ENCODE results near the gene C5orf24.
A peak's percentile ranks its signal among the peaks of the same experiment; 100 is the strongest.
"Not testable (repeated sequence)": the region's sequence is repeated elsewhere in the genome, so short reads cannot be mapped to it uniquely, and the experiment has no call there.

Gene C5orf24

DNA sequence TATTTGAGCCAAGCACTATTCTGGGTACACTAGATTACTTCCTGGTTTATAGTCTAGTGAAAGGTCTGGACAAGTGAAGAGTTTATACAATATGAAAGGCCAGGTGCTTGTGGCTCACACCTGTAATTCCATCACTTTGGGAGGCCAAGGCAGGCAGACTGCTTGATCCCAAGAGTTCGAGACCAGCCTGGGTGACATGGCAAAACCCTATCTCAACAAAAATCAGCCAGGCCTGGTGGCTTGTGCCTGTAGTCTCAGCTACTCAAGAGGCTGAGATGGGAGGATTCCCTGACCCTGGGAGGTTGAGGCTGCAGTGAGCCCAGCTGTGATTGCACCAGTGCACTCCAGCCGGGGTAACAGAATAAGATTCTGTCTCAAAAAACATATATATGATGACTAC is 18.9 kb downstream of the C5orf24 start:
- no peak for DNase-seq

DNA sequence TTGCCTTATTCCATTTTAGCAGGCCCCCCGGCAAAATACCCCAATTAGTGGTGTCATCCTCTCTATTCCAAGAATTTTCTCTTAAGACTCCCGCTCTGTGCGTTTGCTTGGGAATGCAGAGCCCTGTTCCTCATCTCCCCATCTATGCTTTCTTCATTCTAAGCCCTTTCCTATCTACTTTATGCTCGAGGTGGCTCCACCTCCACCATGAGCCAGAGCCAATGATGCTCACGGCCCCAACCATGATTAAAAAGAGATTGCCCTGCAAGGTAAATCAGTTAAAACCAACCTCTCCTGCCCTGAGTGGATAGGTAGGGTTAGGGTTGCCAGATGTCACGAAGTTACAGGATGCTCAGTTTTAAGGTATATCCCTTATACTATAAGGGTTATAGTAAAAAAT is 27.7 kb downstream of the C5orf24 start:
- DNase-seq, result no peak

GRCh38 chr5:134873987-134874830 is 28.4 kb downstream of the C5orf24 start, which contains the start of gene TXNDC15:
TSS of gene TXNDC15 (plus strand) at chr5:134874371. CDS start at chr5:134874428, 57 bp downstream.
- peak; percentile 84 for DNase-seq

DNA sequence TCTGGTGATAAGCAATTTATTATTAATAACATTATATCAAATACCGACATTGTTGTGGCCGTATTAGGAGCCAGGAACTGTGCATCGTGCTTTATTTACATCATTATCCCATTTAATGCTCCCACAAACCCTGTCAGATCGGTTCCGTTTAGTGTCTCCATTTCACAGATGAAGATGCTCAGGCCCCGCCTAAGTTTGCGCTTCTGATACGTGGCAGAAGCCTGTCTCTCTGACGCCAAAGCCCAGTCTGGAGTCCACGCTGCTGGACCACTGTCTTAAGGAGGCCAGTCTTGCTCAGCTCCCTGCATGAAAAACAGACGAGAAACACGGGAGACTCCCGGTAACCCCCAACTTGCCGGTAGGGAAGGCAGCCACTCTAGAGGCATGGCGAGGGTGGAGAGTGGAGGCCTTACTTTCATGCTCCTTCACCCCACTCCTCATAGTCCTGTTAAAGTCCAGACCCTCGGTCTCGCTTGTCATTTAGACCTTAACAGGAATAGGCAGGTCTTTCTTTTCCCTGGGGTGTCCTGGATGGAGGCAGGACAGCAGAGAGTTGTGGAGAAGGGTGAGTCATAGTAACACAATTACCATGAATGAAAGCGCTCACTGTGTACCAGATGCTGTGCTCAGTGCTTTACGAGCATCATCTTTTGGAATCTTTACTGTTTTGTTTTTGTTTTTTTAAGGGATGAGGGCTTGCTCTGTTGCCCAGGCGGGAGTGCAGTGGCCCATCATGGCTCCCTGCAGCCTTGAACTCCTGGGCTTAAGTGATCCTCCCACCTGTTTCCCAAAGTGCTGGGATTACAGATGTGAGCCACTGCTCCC is 29.3 kb downstream of the C5orf24 start:
- DNase-seq, result peak; percentile 85

GRCh38 chr5:134877159-134877558 is 31.4 kb downstream of the C5orf24 start:
- DNase-seq, result no peak

DNA sequence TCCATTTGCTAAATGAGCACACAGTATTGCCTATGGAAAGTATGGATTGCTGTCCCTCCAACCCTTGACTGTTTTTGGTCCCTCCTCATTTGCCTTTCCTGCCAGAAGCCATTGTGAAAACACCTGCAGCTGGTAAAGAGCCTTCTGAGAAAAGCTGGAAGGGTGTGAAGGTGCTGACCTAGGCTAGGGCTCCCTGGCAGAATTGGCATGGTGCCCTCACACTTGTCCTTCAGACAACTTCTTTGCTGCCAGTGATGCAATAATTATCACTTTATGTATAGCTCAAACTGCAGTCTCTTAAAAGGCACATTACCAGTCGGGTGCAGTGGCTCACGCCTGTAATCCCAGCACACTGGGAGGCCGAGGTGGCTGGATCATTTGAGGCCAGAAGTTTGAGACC is 32.6 kb downstream of the C5orf24 start:
- DNase-seq, result no peak

DNA sequence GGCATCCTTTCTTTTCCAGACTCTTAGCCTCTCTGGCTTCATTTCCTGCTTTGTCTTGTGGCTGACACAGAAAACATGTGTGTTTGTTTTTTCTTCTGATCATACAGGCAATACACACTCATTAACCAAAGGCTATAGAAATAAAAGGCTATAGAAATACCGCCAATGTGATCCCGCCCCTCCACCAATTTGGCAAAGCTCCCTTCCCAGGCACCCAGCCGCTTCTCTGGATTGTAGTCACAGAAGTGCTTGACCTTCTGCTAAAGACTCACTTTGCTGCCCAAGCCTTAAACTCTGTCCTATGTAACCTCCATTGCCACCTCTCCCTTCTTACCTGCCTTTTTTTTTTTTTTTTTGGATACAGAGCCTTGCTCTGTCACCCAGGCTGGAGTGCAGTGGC is 33.7 kb downstream of the C5orf24 start:
- no peak for DNase-seq

DNA sequence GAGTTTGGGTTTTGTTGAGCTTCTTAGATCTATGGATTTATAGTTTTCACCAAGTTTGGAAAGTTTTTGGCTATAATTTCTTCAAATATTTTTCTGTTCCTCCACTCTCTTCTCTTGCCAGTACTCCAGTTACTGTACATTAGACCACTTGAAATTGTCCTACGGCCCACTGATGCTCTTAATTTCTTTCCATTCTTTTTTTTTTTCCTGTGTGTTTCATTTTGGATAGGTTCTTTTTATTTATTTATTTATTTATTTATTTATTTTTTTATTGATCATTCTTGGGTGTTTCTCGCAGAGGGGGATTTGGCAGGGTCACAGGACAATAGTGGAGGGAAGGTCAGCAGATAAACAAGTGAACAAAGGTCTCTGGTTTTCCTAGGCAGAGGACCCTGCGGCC is 35.2 kb downstream of the C5orf24 start:
- not testable (repeated sequence) for DNase-seq

- DNase-seq, result not testable (repeated sequence)
Observed at GRCh38 chr5:134881711-134882110, 35.9 kb downstream of the C5orf24 start.

DNA sequence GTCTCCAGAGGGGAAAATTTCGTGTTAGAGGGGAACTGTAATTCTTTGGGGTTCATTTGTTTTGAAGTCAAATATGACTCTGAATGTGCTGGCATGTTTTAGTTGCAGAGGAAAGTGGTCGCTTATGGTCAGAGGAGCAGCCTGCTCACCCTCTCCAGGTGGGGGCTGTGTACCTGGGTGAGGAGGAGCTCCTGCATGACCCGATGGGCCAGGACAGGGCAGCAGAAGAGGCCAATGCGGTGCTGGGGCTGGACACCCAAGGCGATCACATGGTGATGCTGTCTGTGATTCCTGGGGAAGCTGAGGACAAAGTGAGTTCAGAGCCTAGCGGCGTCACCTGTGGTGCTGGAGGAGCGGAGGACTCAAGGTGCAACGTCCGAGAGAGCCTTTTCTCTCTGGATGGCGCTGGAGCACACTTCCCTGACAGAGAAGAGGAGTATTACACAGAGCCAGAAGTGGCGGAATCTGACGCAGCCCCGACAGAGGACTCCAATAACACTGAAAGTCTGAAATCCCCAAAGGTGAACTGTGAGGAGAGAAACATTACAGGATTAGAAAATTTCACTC is 41.9 kb downstream of the C5orf24 start:
- DNase-seq, result no peak

GRCh38 chr5:134889335-134889734 is 43.6 kb downstream of the C5orf24 start:
- DNase-seq, result no peak

DNA sequence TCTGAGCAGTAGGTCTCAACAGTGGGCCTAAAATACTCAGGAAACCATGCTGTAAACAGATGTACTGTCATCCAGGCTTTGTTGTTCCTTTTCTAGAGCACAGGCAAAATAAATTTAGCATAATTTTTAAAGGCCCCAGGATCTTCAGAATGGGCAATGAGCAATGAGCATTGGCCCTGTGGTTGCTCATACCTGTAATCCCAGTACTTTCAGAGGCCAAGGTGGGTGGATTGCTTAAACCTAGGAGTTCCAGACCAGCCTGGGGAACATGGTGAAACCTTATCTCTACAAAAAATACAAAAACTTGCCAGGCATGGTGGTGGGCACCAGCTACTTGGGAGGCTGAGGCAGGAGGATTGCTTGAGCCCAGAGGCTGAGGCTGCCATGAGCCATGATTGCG is 45.7 kb downstream of the C5orf24 start:
- no peak for DNase-seq

DNA sequence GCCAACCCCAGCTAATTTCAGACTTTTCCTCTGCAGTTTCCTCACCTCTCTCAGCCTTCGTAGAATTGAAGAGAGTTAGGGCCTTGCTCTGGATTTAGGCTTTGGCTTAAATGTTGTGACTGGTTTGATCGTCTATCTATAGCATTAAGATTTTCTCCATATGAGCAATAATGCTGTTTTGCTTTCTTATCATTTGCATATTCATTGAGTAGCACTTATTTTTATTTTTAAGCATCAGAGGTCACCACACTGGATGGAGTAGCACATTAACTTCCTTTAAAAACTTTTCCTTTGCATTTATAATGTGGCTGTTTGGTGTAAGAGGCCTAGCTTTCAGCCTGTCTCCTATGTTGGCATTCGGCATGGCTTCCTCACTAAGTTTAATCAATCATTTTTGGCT is 46.5 kb downstream of the C5orf24 start:
- no peak for DNase-seq

DNA sequence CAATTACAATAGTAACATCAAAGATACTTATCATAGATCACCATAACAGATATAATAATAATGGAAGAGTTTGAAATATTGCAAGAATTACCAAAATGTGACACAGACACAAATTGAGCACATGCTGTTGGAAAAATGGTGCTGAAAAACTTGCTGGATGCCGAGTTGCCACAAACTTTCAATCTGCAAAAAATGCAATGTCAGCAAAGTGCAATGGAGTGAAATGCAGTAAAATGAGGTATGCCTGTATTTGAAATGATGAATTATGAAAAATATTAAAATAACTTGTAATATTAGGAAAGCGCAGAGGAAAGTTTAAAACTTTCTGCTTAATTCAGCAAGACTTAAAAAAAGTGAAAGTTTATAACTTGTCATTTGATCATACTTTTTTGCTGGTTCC is 47.2 kb downstream of the C5orf24 start:
- DNase-seq, result no peak

DNA sequence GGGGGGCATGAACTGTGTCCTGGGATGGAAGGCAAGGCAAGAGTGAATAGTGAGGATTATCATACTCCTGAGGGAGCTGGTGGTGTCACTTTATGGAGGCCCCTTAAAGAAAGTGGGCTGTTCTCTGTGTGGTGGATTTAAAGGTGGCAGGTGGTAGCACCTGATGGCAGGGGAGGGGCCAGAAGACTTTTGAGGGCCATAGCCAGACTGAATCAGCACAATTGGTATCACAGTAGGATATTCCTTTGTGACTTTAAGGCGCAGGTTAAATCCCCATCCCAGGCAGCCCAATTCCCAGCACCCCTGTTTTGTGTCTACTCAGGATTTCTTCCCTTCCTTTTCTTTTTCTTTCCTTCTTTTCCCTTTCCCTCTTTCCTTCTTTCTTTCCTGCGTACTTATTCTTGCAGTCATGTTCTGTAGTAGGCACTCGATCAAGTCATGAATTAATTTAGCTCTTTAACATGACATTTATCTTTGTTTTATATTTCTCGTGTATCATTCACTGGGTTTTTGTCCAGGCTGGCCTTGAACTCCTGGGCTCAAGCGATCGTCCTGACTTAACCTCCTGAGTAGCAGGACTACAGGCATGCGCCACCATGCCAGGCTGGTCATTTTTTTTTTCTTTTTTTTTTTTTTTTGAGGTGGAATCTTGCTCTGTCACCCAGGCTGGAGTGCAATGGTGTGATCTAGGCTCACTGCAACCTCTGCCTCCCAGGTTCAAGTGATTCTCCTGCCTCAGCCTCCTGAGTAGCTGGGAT is 48.2 kb downstream of the C5orf24 start:
- no peak for DNase-seq

GRCh38 chr5:134902071-134902801 is 56.5 kb downstream of the C5orf24 start:
- peak; percentile 23 for DNase-seq

DNA sequence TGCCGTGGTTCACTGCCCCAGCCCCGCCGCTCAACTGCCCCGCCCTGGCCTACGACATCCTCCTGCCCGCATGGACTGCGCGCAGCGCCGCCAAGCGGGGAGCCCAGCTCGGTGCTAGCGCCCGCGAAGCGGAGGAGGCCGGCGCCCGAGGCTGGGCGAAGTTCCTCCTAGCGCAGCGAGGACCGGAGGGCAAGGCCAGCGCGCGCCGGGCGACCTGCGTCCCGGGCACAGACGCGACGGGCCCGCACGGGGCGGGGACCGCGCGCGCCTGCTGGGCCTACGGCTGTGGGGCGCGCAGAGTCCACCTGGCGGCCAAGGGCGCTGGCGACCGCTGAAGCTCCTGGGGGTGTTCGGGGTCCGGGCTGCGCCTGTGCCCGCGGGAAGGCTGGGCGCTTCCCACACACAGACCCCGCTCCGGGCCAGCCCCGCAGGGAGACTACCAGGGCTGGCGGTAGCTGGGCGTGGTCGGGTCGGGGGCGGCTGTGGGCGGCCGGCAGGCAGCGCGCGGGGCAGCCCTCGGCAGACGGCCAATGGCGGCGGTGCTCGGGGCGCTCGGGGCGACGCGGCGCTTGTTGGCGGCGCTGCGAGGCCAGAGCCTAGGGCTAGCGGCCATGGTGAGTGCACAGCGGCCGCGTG is 59.0 kb downstream of the C5orf24 start, which contains the start of gene PCBD2:
Gene PCBD2 (plus strand): TSS at position 522 of the 636 bp plus-strand sequence. CDS start 9 bp downstream, at position 531.
- DNase-seq, result peak; percentile 88

DNA sequence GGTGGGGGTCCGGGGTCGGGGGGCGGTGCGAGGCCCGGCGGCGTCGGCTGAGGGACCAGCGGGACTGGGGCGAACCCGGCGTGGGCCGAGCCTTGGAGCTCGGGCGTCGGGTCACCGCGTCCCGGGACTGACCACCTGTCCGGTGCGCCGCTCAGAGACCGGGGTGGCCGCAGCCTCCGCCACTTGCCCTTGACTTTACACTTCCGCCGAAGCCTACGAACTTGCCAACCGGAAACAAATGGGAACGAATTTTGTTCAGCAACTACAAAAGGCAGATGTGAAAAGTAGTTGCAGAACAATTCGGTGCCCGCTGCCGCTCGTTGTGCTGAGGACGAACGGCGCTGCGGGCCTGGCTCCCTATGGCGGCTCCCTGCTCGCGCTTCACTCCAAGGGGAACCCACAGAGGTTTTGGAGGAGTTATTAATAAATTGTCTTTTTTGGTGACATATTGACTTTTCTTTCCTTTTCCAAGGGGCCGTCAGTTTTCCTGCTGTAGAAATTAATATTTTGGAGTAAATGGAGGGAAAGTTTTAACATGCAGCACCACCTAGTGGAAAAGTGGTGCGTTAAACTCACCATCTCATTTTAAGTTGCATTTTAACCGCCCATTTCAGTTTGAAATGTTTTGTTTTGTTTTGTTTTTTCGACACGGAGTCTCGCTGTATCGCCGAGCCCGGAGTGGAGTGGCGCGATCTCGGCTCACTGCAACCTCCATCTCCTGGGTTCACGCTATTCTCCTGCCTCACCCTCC is 59.7 kb downstream of the C5orf24 start:
- DNase-seq, result peak; percentile 71

- DNase-seq, result no peak
Observed at GRCh38 chr5:134906811-134907210, 61.0 kb downstream of the C5orf24 start.
